ENCODE measurements around the gene COL9A3.
A peak's percentile ranks its signal among the peaks of the same experiment; 100 is the strongest.

The COL9A3 gene

DNA sequence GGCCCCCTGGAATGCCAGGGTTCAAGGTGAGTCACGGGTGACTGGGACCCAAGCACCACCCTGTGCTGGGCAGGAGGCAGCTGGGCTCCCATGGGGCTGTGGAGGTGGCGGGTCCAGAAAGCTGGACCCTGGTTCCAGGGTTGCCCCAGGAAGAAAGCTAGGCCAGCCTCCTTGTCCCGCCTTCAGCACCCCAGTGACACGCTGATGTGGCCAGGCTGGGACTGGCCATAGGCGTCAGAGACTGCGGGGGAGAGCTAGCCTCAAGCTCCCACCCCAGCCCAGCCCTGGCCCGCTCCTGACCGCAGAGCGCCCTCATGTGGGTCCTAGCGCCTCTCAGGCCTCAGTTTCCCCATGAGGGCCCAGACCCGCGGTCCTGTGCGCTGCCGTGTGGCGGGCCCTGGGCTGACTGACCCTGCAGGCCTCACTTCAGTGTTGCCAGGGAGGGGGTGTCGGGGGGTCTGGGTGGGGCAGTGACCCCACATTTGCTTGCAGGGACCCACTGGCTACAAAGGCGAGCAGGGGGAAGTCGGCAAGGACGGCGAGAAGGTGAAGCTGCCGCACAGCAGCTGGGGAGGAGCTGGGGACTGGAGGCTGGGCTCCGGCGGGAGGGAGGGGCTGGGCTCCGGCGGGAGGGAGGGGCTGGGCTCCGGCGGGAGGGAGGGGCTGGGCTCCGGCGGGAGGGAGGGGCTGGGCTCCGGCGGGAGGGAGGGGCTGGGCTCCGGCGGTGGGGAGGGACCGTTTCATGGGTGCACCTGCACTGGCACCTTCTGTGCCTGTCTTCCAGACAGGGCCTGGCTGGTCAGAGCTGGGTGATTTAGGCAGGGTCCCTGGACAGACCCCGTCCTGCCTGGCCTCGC lies 7.9 kb downstream of the COL9A3 start:
- Mint-ChIP-seq H3K27me3 (peaks cover 18% of the 10 kb centered on the region), H3K4me3 (no peak overlapping the region), H3K36me3 (no peaks in the 10 kb centered on the region), H3K9me3 (no peaks in the 10 kb centered on the region), H3K27ac (no peak overlapping the region), H3K4me1 (peaks cover 4% of the 10 kb centered on the region)
- peak; percentile 65 for DNase-seq
- CTCF ChIA-PET, result interaction anchor here (0.8 kb wide), 1 partner anchor 16 kb away, joined by 3 read pairs; no protein-coding TSS in a partner anchor

DNA sequence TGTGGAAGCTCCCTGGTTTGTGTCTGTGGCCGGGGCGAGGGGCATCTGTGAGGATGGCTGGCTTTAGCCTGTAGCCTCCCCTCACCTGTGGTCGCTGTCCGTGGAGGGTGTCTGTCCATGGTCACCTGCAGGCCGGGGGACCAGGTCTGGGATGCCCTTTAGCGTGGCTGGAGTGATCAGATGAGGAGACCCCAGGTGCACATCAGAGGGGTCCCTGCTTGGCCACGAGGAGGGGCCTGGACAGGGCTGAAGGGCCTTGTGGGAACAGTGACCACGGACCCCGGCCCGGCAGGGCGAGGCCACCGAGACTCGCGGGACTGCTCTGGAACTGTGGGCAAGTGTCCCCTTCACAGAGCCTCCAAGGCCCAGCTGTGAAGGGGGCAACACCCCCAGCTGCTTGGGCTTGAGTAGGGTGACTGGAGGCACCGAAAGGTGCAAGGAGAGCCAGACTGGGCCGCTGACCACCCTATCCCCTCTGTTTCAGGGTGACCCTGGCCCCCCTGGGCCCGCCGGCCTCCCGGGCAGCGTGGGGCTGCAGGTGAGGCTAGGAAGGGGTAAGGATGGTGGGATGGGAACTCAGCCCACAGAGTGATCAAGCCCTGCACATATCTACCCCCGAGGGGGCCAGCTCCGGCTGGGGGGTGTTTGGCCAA lies 8.6 kb downstream of the COL9A3 start:
- no peaks in the 10 kb centered on the region for H3K36me3 Mint-ChIP-seq
- no peak overlapping the region for H3K27ac Mint-ChIP-seq
- no peaks in the 10 kb centered on the region for H3K9me3 Mint-ChIP-seq
- no peak overlapping the region for H3K4me3 Mint-ChIP-seq
- peaks cover 10% of the 10 kb centered on the region for H3K27me3 Mint-ChIP-seq
- H3K4me1 Mint-ChIP-seq, result peaks cover 4% of the 10 kb centered on the region
- CTCF ChIA-PET, result interaction anchor here (0.8 kb wide), 1 partner anchor 17 kb away, joined by 3 read pairs; no protein-coding TSS in a partner anchor
- DNase-seq, result no peak

DNA sequence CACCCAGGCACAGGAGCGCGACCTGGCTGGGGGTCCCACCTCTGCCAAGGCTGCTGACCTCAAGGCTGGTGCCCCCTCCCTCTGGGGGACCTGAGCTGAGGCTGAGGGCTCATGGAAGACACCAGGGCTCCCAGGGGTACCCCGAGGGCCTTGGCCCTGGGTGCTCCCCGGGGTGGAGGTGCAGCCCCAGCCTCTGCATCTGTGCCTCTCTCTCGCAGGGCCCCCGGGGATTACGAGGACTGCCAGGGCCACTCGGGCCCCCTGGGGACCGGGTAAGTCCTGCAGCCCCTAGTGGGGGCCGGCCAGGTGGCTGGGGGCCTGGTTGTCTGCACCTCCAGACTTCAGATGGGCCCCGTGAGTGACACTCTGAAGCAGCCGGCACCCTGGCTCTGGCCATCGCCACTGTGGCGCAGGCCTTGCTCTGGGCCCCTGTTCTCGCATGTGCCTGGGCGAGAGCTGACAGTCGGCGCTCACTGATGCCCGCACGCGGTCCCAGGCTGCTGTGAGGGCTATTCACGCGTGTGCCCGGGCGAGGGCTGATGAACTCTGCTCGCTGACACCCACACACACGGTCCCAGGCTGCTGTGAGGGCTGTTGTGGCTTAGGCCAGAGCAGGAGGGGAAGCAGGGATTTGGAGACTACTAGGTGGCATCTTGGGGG lies 9.3 kb downstream of the COL9A3 start:
- peaks cover 4% of the 10 kb centered on the region for H3K4me1 Mint-ChIP-seq
- no peak for DNase-seq
- CTCF ChIA-PET, result no interaction called here
- H3K9me3 Mint-ChIP-seq, result no peaks in the 10 kb centered on the region
- H3K36me3 Mint-ChIP-seq, result no peaks in the 10 kb centered on the region
- no peak overlapping the region for H3K27ac Mint-ChIP-seq
- H3K4me3 Mint-ChIP-seq, result no peak overlapping the region
- H3K27me3 Mint-ChIP-seq, result peaks cover 4% of the 10 kb centered on the region

DNA sequence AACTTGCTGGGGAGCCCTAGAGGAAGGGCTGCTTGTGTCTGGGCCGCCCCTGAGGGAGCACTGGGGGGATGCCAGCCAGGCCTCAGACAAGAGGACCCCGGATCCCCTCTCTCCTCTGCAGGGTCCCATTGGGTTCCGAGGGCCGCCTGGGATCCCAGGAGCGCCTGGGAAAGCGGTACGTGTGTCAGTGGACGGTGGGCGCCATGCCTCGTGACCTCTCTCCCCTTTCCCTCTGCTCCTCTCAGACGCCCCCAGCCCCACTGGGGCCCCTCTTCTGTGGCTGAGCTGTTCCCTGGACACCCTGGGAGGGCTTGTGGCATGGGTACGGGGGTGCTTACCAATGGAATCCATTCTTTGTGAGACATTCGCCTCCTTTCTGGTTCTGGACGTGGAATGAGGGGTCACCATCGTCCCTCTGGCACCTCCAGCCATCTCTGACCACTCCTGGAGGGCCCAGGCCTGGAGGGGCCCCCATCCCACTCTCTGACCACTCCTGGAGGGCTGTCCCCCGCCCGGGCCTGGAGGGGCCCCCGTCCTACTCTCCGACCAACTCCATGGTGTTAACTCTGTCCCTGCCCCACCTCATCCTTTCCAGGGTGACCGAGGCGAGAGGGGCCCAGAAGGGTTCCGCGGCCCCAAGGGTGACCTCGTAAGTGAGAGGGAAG lies 9.9 kb downstream of the COL9A3 start:
- H3K4me3 Mint-ChIP-seq, result no peak overlapping the region
- CTCF ChIA-PET, result no interaction called here
- no peak overlapping the region for H3K27ac Mint-ChIP-seq
- no peaks in the 10 kb centered on the region for H3K9me3 Mint-ChIP-seq
- no peak for DNase-seq
- peaks cover 4% of the 10 kb centered on the region for H3K4me1 Mint-ChIP-seq
- no peaks in the 10 kb centered on the region for H3K36me3 Mint-ChIP-seq
- peaks cover 4% of the 10 kb centered on the region for H3K27me3 Mint-ChIP-seq

DNA sequence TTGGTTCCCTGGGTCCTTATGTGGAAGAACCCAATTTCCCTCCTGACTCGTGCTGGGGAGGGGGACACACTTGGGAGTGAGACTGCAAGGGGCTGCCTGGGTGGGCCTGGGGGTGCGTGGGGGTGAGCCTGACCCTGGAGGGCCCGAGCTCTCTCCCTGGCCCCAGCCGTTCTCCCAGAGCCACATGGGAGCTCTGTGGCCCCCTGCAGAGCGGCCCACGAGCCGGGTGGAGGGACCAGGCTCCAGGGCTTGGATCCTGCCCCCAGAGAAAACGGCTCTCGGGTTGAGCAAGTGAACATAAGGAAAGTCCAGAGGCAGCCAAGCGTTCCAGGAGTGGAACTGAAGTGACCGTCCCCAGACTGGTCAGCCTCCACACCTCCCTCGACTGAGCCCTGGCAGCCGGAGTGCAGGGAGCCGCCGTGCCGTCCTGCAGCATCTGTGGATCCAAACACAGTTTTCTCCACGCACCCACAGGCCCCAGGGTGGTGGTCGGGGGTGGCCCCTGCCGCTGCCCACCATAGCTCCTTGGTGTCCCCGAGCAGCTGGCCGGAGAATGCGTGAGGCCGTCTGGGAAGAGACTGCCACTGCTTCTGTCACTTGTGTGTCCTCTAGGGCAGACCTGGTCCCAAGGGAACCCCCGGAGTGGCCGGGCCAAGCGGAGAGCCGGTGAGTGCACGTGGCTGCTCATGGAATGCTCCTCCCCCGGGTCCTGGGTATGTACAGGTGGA lies 10.6 kb downstream of the COL9A3 start:
- Mint-ChIP-seq H3K4me1 (peaks cover 4% of the 10 kb centered on the region), H3K36me3 (no peaks in the 10 kb centered on the region), H3K9me3 (no peaks in the 10 kb centered on the region), H3K4me3 (no peak overlapping the region), H3K27ac (no peak overlapping the region), H3K27me3 (peaks cover 7% of the 10 kb centered on the region)
- no peak for DNase-seq
- CTCF ChIA-PET, result no interaction called here

DNA sequence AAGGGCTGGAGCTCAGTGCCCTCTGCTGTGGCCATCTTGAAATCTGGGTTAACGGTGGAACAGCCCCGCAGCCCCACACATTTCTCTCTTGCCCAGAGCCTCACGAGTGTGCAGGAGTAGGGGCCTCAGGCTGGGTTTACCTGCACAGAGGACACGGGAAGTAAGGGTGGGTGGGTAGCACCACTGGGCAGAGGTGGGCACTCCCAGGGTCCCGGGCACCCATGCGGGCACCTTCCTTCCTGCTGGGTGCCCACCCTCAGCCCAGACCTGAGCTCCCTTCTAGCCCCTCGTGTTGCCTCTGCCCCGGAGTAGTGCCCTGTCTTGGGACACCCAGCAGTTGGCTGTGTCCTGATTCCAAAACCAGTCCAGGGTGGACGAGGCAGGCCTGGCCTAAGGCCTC lies 11.2 kb downstream of the COL9A3 start:
- DNase-seq, result no peak
- Mint-ChIP-seq H3K4me1 (peaks cover under 1% of the 10 kb centered on the region), H3K9me3 (no peaks in the 10 kb centered on the region), H3K27ac (no peak overlapping the region), H3K36me3 (no peaks in the 10 kb centered on the region), H3K27me3 (peaks cover 5% of the 10 kb centered on the region), H3K4me3 (no peak overlapping the region)
- CTCF ChIA-PET, result no interaction called here

DNA sequence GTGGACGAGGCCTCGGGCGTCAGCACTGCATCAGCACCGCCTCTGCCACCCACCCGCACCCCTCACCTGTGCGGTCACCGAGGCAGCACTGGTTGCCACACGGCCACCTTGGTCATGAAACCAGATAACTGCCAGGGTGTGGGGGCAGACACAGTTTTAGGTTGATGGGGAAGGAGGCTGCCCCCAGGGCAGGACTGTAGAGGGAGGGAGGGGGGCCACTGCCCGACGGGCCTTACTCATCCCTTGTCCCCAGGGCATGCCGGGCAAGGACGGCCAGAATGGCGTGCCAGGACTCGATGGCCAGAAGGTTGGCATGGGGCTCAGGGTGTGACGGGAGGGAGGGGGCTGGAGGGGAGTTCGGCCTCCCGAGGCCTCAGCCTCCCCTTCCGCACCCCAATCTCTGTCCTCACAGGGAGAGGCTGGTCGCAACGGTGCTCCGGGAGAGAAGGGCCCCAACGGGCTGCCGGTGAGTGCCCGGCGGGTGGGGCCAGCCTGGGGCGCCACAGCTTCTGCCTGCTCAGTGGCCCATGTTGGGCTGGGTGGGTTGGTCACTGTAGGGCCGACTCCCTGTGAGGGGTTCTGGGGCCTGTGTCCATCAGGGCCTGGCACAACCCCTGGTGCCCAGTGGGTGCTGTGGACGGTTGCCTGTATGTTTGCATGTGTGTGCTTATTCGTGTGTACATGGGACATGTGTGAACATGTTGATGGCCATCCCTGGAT lies 11.8 kb downstream of the COL9A3 start:
- CTCF ChIA-PET, result no interaction called here
- Mint-ChIP-seq H3K36me3 (no peaks in the 10 kb centered on the region), H3K27me3 (peaks cover 3% of the 10 kb centered on the region), H3K4me1 (no peaks in the 10 kb centered on the region), H3K9me3 (no peaks in the 10 kb centered on the region), H3K27ac (no peak overlapping the region), H3K4me3 (no peak overlapping the region)
- no peak for DNase-seq

DNA sequence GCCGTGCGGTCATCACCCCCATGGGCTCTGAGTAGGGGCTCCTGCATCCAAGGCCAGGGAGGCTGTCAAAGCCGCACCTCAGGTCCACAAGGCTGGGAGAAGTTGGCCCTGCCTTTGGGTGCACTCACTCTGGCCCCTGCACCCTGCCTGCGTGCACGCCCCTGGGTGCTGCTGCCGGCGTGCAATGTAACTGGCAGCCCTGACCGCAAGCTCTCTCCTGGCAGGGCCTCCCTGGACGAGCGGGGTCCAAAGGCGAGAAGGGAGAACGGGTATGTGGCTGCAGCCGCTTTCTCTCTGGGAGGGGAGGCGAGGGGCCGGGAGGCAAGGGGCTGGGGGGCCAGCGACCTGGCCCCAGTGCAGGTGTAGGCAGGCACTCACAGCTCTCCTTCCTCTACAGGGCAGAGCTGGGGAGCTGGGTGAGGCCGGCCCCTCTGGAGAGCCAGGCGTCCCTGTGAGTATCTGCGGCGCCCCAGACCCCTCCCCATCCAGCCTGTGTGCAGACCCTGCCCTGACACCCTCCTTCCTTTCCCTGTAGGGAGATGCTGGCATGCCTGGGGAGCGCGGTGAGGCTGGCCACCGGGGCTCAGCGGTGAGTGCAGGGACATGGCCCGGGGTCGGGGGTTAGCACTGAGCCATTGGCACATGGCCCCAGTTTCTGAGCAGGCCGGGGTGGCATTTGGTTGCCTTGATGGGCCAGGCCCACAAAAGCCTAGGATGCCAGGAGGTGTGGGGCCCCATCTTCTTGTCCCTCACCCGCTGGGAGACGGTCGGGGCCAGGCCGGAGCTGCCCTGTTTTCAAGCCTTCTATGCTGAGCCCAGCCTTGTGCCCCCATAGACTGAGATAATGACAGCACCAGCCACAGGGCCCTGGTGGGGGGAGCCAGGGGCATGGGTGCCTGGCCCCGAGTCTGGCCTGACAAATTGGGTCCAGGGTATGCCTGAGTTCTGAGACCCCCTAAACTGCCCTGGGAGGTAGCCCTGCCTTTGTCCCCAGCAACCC lies 12.7 kb downstream of the COL9A3 start:
- no peaks in the 10 kb centered on the region for H3K36me3 Mint-ChIP-seq
- no peak overlapping the region for H3K4me3 Mint-ChIP-seq
- CTCF ChIA-PET, result no interaction called here
- H3K9me3 Mint-ChIP-seq, result no peaks in the 10 kb centered on the region
- no peaks in the 10 kb centered on the region for H3K4me1 Mint-ChIP-seq
- peaks cover 3% of the 10 kb centered on the region for H3K27me3 Mint-ChIP-seq
- DNase-seq, result no peak
- H3K27ac Mint-ChIP-seq, result no peak overlapping the region

DNA sequence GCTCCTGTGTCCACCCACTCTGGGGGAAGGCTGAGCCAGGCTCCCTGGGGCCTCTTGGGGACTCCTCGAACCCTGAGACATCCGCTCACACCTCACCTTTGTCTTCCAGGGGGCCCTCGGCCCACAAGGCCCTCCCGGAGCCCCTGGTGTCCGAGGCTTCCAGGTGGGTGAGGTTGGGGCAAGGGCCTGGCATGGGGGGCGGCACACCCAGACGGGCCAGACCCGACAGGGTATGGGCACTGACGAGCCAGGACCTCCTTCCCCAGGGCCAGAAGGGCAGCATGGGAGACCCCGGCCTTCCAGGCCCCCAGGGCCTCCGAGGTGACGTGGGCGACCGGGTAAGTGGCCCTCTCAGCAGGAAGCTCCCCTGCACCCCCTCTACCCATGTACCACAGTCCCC lies 13.4 kb downstream of the COL9A3 start:
- no peak overlapping the region for H3K4me3 Mint-ChIP-seq
- no peaks in the 10 kb centered on the region for H3K4me1 Mint-ChIP-seq
- no peaks in the 10 kb centered on the region for H3K9me3 Mint-ChIP-seq
- CTCF ChIA-PET, result no interaction called here
- H3K27me3 Mint-ChIP-seq, result peaks cover 8% of the 10 kb centered on the region
- H3K27ac Mint-ChIP-seq, result no peak overlapping the region
- no peak for DNase-seq
- H3K36me3 Mint-ChIP-seq, result no peaks in the 10 kb centered on the region

DNA sequence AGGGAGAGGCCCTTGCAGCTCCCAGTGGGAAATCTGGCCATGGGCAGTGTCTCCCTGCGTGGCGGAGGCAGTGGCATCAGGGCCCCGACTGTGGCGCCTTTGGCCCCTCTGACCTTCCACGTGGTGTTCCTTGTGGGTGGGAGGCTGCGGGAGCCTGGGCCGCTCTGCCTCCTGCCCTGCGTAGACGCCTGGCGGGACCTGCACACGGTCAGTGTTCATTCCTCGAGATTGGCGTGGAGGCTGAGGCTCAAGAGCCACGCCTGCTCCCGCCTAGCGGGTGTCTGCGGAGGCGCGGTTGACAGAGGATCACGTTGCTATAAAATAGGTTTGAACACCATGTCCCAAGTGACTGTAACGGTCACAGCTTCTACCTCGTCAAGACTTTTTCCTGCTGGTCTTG lies 14.0 kb downstream of the COL9A3 start:
- no peaks in the 10 kb centered on the region for H3K9me3 Mint-ChIP-seq
- H3K27me3 Mint-ChIP-seq, result peaks cover 11% of the 10 kb centered on the region
- no peak overlapping the region for H3K4me3 Mint-ChIP-seq
- H3K36me3 Mint-ChIP-seq, result no peaks in the 10 kb centered on the region
- CTCF ChIA-PET, result interaction anchor here (1.2 kb wide), 1 partner anchor 329 kb away, joined by 3 read pairs; no protein-coding TSS in a partner anchor
- H3K27ac Mint-ChIP-seq, result no peak overlapping the region
- H3K4me1 Mint-ChIP-seq, result no peaks in the 10 kb centered on the region
- DNase-seq, result no peak

DNA sequence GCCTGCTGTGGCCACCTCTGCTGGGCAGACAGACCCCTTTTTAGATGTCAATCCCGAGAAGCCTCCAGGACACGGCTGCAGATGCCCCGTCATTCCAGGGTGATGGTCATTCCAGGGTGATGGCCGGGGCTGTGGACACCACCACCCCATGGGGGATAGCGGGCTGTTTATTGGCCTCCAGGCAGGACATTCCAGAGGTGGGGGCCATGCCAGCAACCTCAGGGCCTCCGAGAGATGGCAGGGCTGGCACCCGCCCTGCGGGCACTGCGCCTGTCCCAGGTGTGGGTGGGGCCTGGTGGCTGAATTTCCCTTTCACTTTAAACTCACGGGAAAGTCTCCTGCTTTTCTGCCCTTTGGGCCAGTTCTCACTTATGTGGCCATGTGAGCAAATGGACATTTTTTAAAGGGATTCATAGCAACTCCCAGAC lies 14.5 kb downstream of the COL9A3 start:
- no peak overlapping the region for H3K4me3 Mint-ChIP-seq
- CTCF ChIA-PET, result interaction anchor here (1.2 kb wide), 1 partner anchor 329 kb away, joined by 3 read pairs; no protein-coding TSS in a partner anchor
- no peaks in the 10 kb centered on the region for H3K4me1 Mint-ChIP-seq
- peaks cover 17% of the 10 kb centered on the region for H3K27me3 Mint-ChIP-seq
- no peak for DNase-seq
- no peaks in the 10 kb centered on the region for H3K36me3 Mint-ChIP-seq
- H3K27ac Mint-ChIP-seq, result no peak overlapping the region
- H3K9me3 Mint-ChIP-seq, result no peaks in the 10 kb centered on the region

DNA sequence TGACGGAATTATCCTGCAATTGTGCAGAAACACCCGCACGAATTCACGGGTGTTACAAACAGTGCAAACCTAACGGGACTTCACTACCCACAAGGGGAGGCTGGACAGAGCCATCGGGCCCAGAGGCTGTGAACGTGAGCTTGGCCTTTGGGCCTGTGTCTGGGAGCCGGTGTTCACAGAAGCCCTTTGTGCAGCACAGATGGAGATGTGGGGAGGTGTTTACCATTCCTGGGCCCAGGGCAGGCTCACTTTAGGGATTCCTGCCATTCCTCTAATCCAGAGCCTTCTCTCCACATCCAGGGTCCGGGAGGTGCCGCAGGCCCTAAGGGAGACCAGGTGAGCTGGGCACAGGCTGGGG lies 15.0 kb downstream of the COL9A3 start:
- Mint-ChIP-seq H3K36me3 (no peaks in the 10 kb centered on the region), H3K4me3 (no peak overlapping the region), H3K9me3 (no peaks in the 10 kb centered on the region), H3K27ac (no peak overlapping the region), H3K27me3 (peaks cover 22% of the 10 kb centered on the region), H3K4me1 (no peaks in the 10 kb centered on the region)
- no peak for DNase-seq
- CTCF ChIA-PET, result interaction anchor here (1.2 kb wide), 1 partner anchor 330 kb away, joined by 3 read pairs; no protein-coding TSS in a partner anchor
